OCI-LY3 (cell line): ENCODE data around the gene OPCML.

Source experiments
- CTCF ChIP-seq: fragments of 200-600, 300-600 bp; sonication (generic); IDR thresholded peaks from 2 replicates; pipeline ENCODE4 v1.5.1; 2014; ENCODE audit warnings: antibody characterized with exemption, low read length, low read depth
- EZH2phosphoT487 ChIP-seq: fragments of 200-600 bp; shearing (Covaris generic); IDR thresholded peaks from 2 replicates; pipeline ENCODE4 v1.6.1; 2018; ENCODE audit warnings: antibody characterized with exemption, mixed run types, low read depth

GRCh38 chr11:133038850-133039249 is 493.5 kb downstream of the OPCML start:
- no peak for TF ChIP-seq CTCF
- TF ChIP-seq EZH2phosphoT487, result no peak
